GM18867 (cell line): ENCODE measurements around the gene PTPRH.

ENCODE experiments used
- ATAC-seq: cut with Tn5 transposase; IDR thresholded peaks from one replicate; pipeline ENCODE4 v1.9.1; 2021; ENCODE audit warnings: mild to moderate bottlenecking, moderate library complexity; ENCODE audit not compliant: unreplicated experiment

Gene PTPRH

GRCh38 chr19:55137915-55138314 lies 71.4 kb downstream of the PTPRH start:
- ATAC-seq: no peak

- ATAC-seq: no peak
Observed at GRCh38 chr19:55136399-55137102, 72.8 kb downstream of the PTPRH start.

- ATAC-seq: no peak
Observed at GRCh38 chr19:55134736-55135135, 74.6 kb downstream of the PTPRH start.

DNA sequence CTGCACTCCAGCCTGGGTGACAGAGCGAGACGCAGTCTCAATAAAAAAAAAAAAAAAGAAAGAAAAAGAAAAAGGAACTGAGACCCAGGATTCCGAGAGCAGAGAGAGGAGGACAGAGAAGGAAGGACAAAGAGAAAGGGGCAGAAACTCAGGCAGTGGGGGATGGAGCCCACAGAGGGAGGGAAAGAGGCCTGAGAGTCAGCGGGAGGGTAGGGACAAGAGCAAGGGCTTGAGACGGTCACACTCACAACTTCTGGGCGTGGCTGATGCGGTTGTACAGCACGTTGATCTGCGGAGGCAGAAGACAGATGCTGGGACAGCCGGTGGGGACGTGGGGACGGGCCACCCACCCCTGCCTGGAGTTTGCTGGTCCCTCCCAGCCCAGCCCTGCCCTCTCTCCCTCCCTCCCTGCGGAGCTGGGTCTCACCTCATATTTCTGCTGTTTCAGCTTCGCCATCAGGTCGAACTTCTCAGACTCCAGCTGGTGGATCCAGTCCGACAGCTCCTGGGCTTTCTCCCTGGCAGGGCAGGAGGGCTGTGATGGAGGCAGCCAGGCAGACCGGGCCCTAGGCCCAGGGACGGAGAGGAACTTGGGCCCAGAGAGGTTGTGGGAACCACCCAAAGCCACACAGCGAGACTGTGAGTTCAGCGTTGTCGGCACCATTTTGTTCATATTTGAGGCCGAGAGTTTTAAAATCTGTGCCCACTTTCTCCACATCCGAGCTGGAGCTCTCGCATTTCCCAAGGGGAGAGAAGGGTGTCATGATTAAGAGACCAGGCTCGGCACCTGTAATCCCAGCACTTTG lies 75.5 kb downstream of the PTPRH start:
- ATAC-seq: no peak

GRCh38 chr19:55132453-55133129 lies 76.7 kb downstream of the PTPRH start:
- ATAC-seq: no peak

DNA sequence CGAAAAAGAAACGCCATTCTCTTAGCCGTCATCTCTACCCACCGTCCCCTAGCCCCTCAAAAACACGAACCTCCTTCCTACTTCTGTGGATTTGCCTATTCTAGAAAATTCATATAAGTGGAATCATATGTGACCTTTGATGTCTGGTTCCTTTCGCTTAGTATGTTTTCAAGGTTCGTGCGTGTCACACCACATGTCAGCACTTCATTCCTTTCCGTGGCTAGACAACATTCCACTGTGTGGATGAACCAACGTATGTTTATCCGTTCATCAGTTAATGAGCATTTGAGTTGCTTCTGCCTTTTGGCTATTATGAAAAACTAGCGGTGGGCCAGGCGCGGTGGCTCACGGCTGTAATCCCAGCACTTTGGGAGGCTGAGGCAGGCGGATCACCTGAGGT lies 77.9 kb downstream of the PTPRH start:
- ATAC-seq: no peak
